Esophagus muscularis mucosa (tissue), 4 donors: ENCODE results near the gene TNRC18. TPM values are rescaled to one million over a fixed set of nuclear protein-coding genes. Genes with fewer than 3 reads are reported as not detected.

Experiments
- DNase-seq: peaks from one replicate; pipeline ENCODE4 v3.0.0-alpha.2; 2017; ENCODE audit errors: extremely low spot score
- H3K27ac ChIP-seq, 4 donors: fragments of 200-600 bp; sonication (generic); replicated peaks in 1 of 4; 1 replicate in 3 of 4; 2 replicates in 1 of 4; pipeline ENCODE4 v1.5.1; 2016 to 2019; ENCODE audit warnings: mild to moderate bottlenecking in 1 of 4
- H3K27me3 ChIP-seq, 4 donors: fragments of 200-600 bp; sonication (generic); one replicate each; pipeline versions ENCODE4 v1.5.1 to v1.6.0; 2016 to 2019
- H3K36me3 ChIP-seq, 4 donors: fragments of 200-600 bp; sonication (generic); one replicate each; pipeline ENCODE4 v1.5.1; 2016 to 2019
- H3K4me1 ChIP-seq, 4 donors: fragments of 200-600 bp; sonication (generic); one replicate each; pipeline ENCODE4 v1.5.1; 2016 to 2019
- H3K4me3 ChIP-seq, 4 donors: fragments of 200-600 bp; sonication (generic); 1 replicate in 2 of 4; 2 replicates in 2 of 4; pipeline ENCODE4 v1.5.1; 2016 to 2019; ENCODE audit warnings: mild to moderate bottlenecking in 4 of 4, moderate library complexity in 1 of 4
- H3K9me3 ChIP-seq, 4 donors: fragments of 200-600 bp; sonication (generic); 1 replicate in 3 of 4; 2 replicates in 1 of 4; pipeline ENCODE4 v1.5.1; 2016 to 2019
- EP300 ChIP-seq: sonication (generic); formaldehyde crosslinking; IDR thresholded peaks from one replicate; pipeline ENCODE4 v1.6.1; 2017; ENCODE audit warnings: antibody characterized with exemption
- POLR2A ChIP-seq: fragments of 450-650 bp; IDR thresholded peaks from one replicate; pipeline ENCODE4 v1.6.1; 2017; ENCODE audit warnings: antibody characterized with exemption, moderate library complexity, mild to moderate bottlenecking, low read depth
- POLR2AphosphoS5 ChIP-seq, 2 donors: sonication (generic); formaldehyde crosslinking; IDR thresholded peaks; one replicate each; pipeline ENCODE4 v1.6.1; 2017; ENCODE audit warnings: antibody characterized with exemption in 2 of 2
- WGBS: methylation state at CpG from one replicate; pipeline ENCODE4 v1.1.5; 2018; 5-methylcytosine and 5-hydroxymethylcytosine counted together
- intact Hi-C: fragments of 100-400 bp; cut with DNase I; formaldehyde crosslinking; loops from one replicate; pipeline ENCODE4 v1.15.1; 2023
- total RNA-seq, 4 donors: library from RNA; depleted of rRNA; stranded (reverse); fragments of >200 nt; gene quantifications; one replicate each; pipeline versions ENCODE4 v1.1.0 to v1.2.1, GENCODE V29; 2016
- TF ChIP-seq, protein P1 (sequence below), 3 experiments: fragments of 200-600 bp in 2 of 3; fragments of 450-650 bp in 1 of 3; sonication (generic) in 2 of 3; IDR thresholded peaks; one replicate each; pipeline ENCODE4 v1.5.1; 2017 to 2019; ENCODE audit warnings: antibody characterized with exemption in 3 of 3, mild to moderate bottlenecking in 2 of 3, moderate library complexity in 1 of 3

The TNRC18 gene
- total RNA-seq, 4 donors from 2014 or later, result 101 to 277 (median 166) TPM

DNA sequence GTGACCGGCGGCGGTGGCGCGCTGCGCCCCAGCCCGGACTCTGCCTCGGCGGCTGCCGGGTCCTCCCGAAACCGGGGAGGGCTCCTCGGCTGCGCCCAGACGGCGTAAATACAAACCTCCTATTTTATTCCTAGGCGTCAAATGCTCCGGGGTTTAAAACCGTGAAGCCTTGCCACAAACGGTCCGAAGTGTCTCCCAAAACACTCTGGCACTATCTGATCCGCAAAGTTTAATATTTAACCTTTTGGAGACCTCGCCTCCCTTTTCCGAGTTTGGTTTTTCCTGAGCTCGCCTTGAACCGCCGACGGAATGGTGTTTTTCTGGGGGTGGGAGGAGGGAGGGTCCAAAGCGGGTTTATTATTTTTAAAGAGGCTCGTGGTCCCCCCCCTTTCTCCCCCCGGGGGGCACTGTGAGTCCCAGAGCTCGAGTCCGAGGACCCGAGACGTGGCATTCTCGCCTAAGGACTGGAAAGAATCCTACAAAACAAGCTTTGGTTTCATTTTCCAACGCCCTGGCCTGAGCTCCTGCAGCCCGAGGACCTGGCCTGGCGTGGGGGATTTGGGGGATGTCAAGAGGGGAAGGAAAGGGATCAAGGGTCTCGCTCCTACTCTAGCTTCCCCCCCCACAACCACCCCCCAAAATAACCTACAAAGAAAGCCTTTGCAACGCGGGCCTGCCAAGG lies 1.8 kb downstream of the TNRC18 start:
- H3K27me3 ChIP-seq, result no peaks in the 10 kb centered on the region
- TF ChIP-seq, protein P1, sequence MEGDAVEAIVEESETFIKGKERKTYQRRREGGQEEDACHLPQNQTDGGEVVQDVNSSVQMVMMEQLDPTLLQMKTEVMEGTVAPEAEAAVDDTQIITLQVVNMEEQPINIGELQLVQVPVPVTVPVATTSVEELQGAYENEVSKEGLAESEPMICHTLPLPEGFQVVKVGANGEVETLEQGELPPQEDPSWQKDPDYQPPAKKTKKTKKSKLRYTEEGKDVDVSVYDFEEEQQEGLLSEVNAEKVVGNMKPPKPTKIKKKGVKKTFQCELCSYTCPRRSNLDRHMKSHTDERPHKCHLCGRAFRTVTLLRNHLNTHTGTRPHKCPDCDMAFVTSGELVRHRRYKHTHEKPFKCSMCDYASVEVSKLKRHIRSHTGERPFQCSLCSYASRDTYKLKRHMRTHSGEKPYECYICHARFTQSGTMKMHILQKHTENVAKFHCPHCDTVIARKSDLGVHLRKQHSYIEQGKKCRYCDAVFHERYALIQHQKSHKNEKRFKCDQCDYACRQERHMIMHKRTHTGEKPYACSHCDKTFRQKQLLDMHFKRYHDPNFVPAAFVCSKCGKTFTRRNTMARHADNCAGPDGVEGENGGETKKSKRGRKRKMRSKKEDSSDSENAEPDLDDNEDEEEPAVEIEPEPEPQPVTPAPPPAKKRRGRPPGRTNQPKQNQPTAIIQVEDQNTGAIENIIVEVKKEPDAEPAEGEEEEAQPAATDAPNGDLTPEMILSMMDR (IDR thresholded peaks at IDR 0.05), result no peak
- TF ChIP-seq EP300, result no peak
- TF ChIP-seq POLR2A, result no peak
- TF ChIP-seq POLR2AphosphoS5 (IDR thresholded peaks at IDR 0.05), result peak; percentile 69 to 78
- H3K4me3 ChIP-seq, result peak overlapping the region; percentile 84 to 100 (median 94)
- H3K36me3 ChIP-seq, result peaks cover 0 to 3% (median under 1%) of the 10 kb centered on the region in 4 donors
- intact Hi-C loops, result no loop called here
- peaks cover 24 to 31% (median 31%) of the 10 kb centered on the region in 4 donors for H3K4me1 ChIP-seq
- H3K27ac ChIP-seq, result peak overlapping the region; percentile 96 to 100 (median 100)
- DNase-seq, result no peak
- H3K9me3 ChIP-seq, result no peaks in the 10 kb centered on the region
- under 1% methylated on average over 40 of the region's 42 CpGs for WGBS

DNA sequence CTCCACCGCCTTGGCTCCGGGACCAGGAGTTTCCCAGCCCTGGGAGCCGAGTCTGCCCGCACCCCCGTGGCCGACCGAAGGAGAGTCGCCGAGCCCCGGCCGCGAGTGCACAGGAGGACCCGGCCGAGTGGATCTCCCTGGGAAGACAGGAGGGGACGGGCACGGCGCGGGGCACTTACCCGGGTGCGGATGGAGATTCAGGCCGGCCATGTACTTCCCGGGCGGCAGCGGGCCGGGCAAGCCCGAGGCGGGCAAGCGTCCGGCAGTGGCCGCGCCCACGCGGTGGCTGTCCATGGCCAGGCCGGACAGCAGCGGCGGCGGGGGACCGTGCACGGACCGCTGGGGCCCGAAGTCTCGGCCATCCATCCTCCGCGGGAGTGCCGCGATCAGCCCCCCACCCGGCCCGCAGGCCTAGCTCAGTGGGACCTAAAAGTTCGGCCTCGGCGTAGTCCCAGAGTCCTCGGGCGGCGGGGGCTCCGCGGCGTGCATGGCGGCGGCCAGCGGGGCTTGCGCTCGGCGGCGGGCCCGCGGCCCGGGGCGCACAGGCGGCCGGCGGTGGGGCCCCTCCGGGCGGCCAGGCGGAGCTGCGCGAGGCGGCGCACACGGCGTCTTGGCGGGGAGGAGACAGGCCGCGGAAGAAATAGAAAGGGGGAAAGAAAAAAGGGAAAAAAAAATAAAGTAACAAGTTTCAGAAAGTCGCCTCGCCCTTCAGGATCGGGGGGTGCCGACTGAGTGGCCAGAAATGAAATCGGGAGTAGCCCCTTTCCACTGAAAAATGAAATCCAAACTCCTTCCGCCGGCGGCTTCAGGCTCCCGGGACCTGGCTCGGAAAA lies 2.5 kb downstream of the TNRC18 start:
- Histone ChIP-seq H3K4me3 (peak overlapping the region; percentile 84 to 100 (median 94)), H3K27me3 (no peaks in the 10 kb centered on the region), H3K4me1 (peaks cover 24 to 39% (median 38%) of the 10 kb centered on the region in 4 donors), H3K9me3 (no peaks in the 10 kb centered on the region), H3K27ac (peak overlapping the region; percentile 96 to 100 (median 100)), H3K36me3 (peaks cover 0 to 8% (median 2%) of the 10 kb centered on the region in 4 donors)
- whole genome bisulfite sequencing, result under 1% methylated on average over 73 of the region's 93 CpGs
- intact Hi-C loops, result no loop called here
- TF ChIP-seq POLR2AphosphoS5 (IDR thresholded peaks at IDR 0.05) (no peak), POLR2A (no peak), EP300 (no peak)
- TF ChIP-seq, protein P1 (IDR thresholded peaks at IDR 0.05), result no peak
- no peak for DNase-seq

DNA sequence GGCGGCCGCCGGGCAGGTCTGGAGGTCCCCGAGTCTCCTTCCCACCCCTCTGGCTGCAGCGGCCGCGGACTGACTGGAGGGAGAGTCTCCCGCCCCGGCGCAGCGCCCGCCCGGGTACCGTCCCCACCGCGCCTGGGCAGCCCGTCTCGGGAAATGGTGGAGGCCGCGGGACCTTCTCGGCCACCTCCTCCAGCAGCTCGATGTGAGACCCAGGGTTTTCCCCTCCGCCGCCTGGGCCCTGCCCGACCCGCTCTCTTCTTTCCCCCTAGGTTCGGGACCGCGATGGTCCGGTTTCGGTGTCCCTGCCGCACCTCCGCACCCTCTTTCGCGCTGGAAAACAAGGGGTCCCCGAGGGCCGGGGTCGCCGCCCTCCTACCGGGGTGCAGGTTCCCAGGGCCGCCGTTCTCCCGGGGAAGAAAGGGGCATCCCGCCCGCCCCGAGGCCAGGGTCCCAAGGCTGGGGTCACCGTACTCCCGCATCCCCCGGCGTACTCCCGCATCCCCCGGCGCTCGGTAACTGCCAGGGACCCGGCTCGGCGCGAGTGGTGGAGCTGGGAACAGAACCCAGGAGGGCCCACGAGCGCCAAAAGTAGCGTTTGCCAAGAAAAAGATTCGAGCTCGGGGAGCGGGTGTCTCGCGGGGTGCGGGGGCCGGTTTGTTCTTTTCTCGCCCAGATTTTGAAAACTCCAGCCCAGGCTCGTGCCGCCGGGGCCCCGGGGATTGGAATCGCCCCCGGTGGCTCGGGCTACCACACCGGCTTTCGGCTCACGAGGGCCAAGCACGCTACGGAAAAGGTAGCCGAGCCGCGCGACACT lies 3.4 kb downstream of the TNRC18 start:
- H3K27ac ChIP-seq, result peak overlapping the region; percentile 96 to 100 (median 100)
- DNase-seq, result no peak
- peaks cover 0 to 8% (median 2%) of the 10 kb centered on the region in 4 donors for H3K36me3 ChIP-seq
- no peaks in the 10 kb centered on the region for H3K27me3 ChIP-seq
- peaks cover 24 to 47% (median 46%) of the 10 kb centered on the region in 4 donors for H3K4me1 ChIP-seq
- no peaks in the 10 kb centered on the region for H3K9me3 ChIP-seq
- peak overlapping the region; percentile 84 to 100 (median 94) for H3K4me3 ChIP-seq
- 0% methylated on average over 41 of the region's 85 CpGs for WGBS
- intact Hi-C loops, result no loop called here
- TF ChIP-seq EP300 (no peak), POLR2AphosphoS5 (IDR thresholded peaks at IDR 0.05) (no peak), POLR2A (peak; percentile 23)
- TF ChIP-seq, protein P1 (IDR thresholded peaks at IDR 0.05), result no peak

DNA sequence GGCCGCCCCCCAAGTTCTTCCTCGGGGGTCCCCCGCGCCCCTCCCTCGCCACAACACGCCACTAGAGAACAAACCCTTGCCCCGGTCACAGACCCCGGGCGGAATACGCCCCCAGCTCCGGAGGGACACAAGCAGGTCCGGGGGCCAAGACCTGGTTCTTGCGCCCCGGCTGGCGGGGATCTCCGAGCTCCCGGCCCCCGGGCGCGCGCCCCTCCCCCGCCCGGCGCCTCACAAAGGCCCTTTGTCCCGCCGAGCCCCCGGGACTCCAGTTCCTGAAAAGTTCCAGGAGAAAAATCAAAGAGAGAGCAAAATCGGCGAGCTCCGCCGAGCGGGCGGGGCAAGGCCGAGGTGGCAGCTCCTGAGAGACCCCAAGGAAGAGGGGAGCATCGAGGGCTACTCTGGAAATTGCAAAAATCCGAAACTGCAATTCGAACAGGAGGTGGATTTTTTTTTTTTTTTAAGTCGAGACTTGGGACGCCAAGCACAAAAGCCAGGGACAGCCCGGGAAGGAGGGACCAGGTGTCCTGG lies 4.0 kb downstream of the TNRC18 start:
- peak overlapping the region; percentile 96 to 100 (median 100) for H3K27ac ChIP-seq
- H3K9me3 ChIP-seq, result no peaks in the 10 kb centered on the region
- H3K27me3 ChIP-seq, result no peaks in the 10 kb centered on the region
- H3K4me3 ChIP-seq, result peak overlapping the region; percentile 84 to 100 (median 94)
- WGBS, result 0% methylated on average over 22 of the region's 40 CpGs
- DNase-seq, result no peak
- H3K4me1 ChIP-seq, result peaks cover 24 to 53% (median 51%) of the 10 kb centered on the region in 4 donors
- intact Hi-C loops, result no loop called here
- H3K36me3 ChIP-seq, result peaks cover 0 to 8% (median 2%) of the 10 kb centered on the region in 4 donors
- TF ChIP-seq POLR2AphosphoS5 (IDR thresholded peaks at IDR 0.05) (no peak), EP300 (no peak)
